EH (cell line): ENCODE results near the gene EMC1.
"Not testable (repeated sequence)": the region's sequence is repeated elsewhere in the genome, so short reads cannot be mapped to it uniquely, and the experiment has no call there.

Source experiments
- DNase-seq: peaks from one replicate; pipeline ENCODE4 v3.0.0-alpha.2; 2015; ENCODE audit warnings: low read depth

Gene EMC1

GRCh38 chr1:19260211-19261138 is 9.2 kb upstream of the EMC1 start:
- DNase-seq, result peak; percentile 95

DNA sequence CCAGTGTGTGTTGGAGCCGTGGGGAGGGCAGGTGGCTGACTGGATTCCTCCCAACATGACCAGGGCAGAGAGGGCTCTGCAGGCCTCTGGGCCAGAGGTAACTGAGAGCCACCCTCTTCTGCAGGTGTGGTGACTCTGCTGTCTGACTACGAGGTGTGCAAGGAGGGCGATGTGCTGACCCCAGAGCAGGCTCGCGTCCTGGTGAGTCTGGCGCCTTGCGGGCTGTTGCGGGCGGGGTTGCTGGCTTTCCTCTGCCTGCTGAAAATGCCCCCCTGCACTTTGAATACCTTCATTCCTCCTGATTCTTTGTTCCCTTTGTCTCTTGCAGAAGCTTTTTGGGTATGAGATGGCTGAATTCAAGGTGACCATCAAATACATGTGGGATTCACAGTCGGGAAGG is 7.0 kb upstream of the EMC1 start:
- no peak for DNase-seq

DNA sequence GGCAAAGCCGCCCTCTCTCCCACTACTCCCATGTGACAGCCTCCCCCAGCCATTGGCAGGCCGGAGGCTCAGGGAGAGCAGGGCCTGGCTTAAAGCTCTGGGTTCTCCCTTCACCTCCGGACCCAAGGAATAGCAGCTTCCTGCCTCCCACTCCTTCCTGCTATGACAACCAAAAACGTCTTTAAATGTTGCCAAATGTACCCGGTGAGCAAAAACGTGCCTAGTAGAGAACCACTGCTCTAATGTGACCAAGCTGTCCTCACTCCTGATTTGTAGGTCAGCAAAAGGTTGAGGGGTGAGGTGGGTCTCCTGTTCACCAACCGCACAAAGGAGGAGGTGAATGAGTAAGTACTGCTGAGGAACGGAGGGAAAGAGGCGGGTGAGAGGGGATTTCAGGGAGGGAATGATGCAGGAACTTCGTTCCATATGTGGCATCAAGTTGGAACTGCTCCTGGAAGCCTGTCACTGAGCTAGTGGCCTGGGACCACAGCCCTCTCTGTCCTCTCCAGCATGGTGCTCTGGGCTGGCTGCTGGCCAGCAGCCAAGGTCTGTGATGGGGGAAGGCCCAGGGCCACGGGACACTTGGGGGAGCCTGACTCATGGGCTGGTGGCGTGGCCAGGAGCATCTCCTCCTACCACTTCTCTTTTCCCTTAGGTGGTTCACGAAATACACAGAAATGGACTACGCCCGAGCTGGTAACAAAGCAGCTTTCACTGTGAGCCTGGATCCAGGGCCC is 6.0 kb upstream of the EMC1 start:
- peak; percentile 7 for DNase-seq

DNA sequence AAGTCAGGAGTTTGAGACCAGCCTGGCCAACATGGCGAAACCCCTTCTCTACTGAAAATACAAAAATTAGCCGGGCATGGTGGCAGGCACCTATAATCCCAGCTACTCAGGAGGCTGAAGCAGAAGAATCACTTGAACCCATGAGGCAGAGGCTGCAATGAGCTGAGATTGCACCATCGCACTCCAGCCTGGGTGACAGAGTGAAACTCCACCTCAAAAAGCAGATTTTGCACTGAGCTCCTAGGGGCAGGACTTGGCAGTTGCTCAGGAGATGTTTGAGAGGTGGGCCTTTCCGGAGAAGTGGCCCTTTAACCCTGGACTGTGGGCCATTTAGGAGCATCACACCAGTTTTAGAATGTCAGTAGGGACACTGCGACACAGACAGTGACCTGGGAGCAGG is 5.0 kb upstream of the EMC1 start:
- not testable (repeated sequence) for DNase-seq

DNA sequence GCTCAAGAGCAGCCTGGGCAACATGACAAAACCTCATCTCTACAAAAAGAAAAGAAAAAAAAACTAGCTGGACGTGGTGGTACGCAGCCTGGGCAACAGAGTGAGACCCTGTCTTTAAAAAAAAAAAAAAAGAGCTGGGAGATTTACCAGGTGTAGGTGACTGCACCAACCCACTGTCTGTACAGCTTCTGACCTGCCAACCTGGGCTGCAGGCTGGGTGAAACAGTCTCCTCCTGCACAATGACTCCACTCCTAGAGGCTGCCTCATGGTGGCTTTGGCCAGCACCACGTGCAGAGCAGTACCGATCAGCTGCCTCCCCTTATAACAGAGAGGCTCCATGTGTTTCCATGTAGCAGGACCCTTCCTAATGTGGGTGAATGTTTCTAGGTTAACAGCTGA is 4.0 kb upstream of the EMC1 start:
- no peak for DNase-seq

DNA sequence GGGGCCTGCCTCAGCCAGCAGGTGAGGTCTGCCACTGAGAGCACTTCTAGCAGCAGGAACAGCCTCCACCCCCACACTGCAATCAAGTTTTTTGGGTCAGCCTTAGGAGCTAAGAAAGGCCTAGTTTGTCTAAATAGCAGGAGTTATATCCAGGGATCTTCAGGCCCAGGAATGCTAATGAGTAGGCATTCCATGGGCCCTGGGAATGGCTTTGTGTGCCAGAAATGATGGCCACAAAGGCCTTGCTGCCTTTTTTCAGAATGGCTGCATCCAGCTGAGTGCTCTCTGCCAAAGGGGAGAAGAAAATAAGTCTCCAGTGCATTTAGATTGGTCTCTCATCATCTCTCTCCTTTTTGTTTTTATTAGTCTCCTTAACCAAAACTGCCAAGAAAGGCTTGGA is 3.1 kb upstream of the EMC1 start:
- peak; percentile 13 for DNase-seq

DNA sequence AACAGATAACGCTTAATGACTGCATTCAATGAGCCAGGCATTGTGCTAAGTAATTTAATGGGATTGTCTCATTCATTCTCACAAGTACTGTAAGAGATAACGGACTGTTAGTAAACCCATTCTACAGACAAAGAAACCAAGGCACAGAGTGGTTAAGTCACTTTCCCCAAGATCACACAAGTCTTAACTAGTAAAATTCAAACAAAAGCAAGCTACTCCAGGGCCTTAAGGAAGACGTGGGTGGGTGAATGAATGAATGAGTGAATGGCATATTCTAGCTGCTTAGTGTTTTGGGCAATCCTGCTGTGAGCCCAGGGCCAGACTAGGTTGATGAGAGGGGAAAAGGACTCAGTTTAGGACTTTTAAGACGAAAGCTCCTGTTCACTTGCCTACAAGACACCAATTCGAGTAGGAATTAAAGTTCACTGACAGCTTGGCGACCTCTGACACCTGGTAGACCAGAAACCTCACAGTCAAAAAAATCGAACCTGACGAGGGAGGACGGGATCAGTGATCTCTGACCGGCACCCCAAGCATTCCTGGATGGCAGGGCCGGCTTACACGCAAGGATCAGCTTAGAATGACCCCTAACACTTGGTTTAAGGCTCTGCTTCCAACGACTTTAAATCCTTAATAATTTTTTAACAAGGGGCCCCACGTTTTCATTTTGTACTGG is 557 bp downstream of the EMC1 start:
- DNase-seq, result peak; percentile 4

- peak; percentile 67 for DNase-seq
Observed at GRCh38 chr1:19240673-19241538, 10.4 kb downstream of the EMC1 start.

DNA sequence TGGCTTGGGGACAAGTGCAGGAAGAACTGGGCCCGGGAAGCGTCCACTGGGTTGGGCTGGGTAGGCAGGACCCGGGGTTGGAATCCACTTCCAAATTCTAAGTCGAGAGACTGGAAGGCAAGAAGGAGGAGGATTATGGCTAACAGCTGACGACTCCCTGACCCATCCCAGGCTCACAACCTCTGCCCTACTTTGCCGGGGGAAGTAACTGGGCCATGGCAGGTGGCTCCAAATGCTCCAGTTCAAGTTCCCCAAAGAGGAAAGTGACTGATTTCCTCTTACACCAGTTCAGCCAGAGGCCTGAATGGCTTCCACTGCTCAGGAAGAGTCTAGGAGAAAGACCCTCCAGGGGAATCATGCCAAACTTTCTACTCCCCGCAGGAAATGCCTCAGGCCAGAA is 11.4 kb downstream of the EMC1 start:
- no peak for DNase-seq

DNA sequence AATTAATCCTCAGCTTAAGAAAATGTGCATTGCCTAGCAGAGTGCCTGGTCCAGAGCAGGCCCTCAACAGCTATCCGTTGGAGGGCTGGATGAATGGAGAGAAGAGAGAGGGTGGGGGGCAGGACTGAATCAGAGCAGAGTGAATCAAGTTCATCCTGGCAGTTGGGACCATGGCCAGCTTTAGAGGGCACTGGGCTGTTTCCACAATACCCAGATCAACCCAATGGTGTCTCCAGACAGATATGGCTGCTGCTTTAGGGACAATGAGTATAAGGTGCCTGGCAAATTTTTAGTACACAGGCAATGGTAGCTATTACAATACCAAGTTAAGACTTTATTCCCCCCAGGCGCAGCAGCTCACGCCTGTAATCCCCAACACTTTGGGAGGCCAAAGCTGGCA is 17.1 kb downstream of the EMC1 start:
- no peak for DNase-seq

DNA sequence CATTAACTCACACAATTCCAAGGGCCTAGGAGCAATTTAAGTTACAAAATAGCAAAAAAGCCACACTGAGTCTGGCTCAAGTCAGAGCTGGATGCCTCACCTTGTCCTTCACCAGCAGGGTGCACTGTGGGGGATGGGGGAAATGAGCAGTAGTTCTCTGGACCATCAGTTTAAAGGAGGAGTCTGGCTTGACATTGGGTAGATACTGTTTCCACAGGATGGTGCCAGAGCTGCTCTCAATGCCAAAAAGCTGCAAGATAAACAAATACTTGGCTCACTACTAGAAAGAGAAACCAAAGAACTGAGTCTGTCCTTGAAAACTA is 18.8 kb downstream of the EMC1 start:
- DNase-seq, result peak; percentile 47

- DNase-seq, result not testable (repeated sequence)
Observed at GRCh38 chr1:19231736-19232523, 19.4 kb downstream of the EMC1 start.

- peak; percentile 28 for DNase-seq
Observed at GRCh38 chr1:19229828-19230325, 21.4 kb downstream of the EMC1 start.

- DNase-seq, result no peak
Observed at GRCh38 chr1:19229229-19229628, 22.1 kb downstream of the EMC1 start.

- DNase-seq, result peak; percentile 14
Observed at GRCh38 chr1:19222979-19223824, 28.1 kb downstream of the EMC1 start.

DNA sequence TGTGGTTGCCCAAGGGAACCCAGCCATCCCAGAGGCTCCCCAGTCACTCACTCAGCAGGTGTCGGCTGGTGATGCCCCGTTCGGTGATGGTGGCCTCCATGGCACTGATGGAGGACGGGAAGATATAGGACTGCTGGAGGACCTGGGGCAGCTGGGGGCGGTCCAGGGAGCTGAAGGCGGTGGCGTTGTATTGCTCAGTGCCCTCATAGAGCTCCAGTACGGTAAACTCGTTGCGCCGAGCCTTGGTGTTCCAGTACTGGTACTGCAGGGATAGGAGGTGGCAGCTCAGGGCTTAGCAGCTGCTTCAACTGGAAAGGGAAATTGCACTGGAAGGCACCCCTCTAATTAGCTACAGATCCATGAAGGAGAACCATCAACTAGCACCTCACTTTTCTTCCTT is 28.8 kb downstream of the EMC1 start:
- DNase-seq, result no peak

- DNase-seq, result no peak
Observed at GRCh38 chr1:19220991-19221390, 30.3 kb downstream of the EMC1 start.

GRCh38 chr1:19220080-19220846 is 31.1 kb downstream of the EMC1 start:
- no peak for DNase-seq

DNA sequence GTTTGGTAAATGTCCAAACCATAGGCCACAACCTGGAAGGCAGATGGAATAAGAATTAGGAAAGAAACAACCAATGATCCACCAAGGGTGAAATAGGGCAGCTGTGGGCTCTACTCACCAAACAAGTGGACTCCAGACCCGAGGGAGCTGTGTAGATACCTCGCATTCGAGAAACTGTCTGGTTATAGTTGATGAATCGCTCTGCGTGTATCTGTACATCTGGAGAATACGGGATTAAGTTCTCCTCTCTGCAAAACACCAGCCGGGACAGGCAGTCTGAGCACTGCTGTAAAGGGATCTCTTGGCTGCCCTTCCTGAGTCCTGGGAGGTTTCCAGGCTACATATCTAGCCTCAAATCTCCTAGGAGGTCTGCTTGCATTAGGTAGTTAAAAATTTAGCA is 31.9 kb downstream of the EMC1 start:
- no peak for DNase-seq
